Daoy (cell line): Measurements from ENCODE around the gene TTLL12. TPM values are rescaled to one million over a fixed set of nuclear protein-coding genes. Genes with fewer than 3 reads are reported as not detected.

Source experiments
- DNase-seq: peaks from one replicate; pipeline ENCODE4 v3.0.0-alpha.2; 2015; ENCODE audit warnings: low read depth
- total RNA-seq: library from RNA; depleted of rRNA; stranded (reverse); fragments of >200 nt; shearing (Covaris generic); gene quantifications from 2 replicates; pipeline ENCODE4 v1.2.3, GENCODE V29; 2014; rRNA removed

TTLL12 gene
- 49.1 and 61.1 TPM in 2 replicates for total RNA-seq

DNA sequence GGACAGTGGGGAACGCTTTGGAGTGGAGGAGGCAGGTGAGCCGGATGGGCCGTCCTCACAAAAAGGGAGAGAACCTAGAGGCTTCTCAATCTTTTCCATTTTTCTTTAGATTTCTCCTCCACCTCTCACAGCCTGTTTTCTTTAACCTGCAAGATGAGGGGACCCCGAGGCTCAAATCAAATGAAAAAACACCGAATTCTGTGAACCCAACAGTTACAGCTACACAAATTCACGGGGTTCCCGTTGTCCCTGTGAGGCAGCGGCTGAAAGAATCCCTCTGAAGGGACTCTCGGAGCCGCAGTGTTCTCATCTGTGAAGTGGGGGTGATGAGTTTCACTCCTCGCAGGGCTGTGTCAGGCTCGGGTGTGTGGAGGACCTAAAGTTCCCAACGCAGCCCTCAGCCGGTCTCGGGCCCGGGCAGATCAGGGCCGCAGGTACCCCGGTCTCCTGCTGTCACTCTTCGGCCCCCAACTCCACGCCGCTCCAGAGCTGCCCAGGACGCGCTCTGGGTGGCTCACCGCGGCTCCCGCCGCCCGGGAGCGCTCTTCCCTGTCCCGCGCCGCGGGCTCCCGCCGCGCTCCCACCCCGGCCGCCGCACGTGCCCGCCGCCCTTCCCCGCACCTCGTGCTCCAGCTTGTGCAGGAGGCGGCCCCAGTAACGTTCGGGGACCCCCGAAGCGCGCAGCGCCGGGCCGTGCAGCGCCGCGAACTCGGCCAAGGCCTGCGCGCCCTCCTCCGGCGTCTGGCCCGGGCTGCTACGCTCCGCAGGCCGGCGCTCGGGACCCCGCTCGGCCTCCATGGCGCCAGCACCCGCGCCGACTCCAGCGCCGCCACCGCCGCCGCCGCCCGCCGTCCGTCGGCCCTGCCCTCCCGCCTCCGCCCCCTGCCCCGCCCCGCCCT is at the start of gene TTLL12:
Gene TTLL12 (minus strand): TSS at position 863 of the 899 bp plus-strand sequence. CDS start 65 bp downstream, at position 798.
- DNase-seq: peak; percentile 77

- no peak for DNase-seq
Measured at GRCh38 chr22:43235445-43236409, 48.8 kb upstream of the TTLL12 start.

- no peak for DNase-seq
Measured at GRCh38 chr22:43234264-43234988, 47.5 kb upstream of the TTLL12 start.

DNA sequence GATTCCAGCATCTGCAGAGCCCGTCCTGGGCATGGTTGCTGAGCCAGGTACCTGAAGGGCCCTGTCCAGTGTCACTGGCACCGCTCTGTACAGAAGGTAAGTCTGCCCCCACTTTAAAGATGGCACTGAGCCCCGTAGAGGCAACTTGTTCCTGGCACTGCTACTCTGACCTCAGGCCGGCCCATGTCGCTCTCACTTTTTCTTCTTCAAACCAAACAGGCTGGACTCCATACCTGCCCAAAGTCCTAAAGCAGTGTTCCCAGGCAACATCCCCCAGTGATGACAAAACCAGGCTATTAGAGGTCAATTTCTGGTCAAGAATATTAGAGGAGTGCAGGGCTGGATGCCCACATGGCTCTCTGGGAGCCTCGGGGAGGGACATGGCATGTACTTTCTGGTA is 46.6 kb upstream of the TTLL12 start:
- no peak for DNase-seq

- DNase-seq: no peak
Measured at GRCh38 chr22:43232445-43232844, 45.5 kb upstream of the TTLL12 start.

DNA sequence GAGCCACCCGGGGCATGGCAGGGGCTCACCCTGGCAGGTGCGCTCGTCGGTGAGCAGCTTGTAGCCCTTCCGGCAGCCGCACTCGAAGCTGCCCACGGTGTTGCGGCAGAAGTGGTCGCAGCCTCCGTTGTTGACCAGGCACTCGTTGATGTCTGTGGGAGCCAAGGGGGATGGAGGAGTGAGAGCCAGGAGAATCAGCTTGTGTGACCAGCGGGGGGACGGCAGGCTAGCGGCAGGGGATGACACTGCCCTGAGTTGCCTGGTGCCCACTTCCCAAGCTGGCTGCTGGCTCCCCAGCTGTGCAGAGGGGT is 44.7 kb upstream of the TTLL12 start:
- DNase-seq: no peak

DNA sequence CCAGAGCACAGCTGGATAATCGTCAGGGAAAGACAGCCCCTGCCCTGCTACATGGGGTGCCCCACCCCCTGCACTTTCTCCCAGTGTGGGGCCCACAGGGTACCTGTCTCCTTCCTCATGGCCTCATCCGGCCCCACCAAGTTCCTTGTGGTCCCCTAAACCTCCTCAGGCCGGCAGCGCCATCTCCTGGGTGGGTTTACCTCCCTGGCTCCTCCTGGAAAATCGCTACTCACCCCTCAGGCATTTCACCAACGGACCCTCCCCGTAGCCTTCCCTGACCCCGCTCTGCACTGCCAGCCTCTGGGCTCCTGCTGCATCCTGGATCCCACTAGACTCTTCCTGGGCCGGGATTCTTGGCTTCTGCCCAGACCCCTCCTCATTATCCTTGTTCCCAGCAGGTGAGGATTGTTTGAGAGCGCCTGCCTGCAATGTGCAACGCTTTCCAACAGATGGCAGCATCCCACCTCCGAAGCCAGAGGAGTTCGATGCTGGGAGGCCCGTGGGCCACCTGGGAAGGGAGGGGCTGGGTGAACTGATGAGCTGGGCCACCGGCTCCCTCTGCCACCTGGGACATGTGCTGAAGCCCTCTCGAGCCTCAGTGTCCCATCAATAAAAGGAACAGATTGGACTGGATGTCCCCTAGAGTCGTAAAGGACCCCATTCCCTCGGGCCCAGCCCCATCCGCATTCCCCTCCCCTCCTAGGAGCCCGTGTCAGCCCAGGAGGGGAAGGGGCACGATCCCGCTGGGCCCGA is 44.2 kb upstream of the TTLL12 start:
- peak; percentile 73 for DNase-seq

GRCh38 chr22:43230571-43230970 is 43.6 kb upstream of the TTLL12 start:
- no peak for DNase-seq

GRCh38 chr22:43228863-43229262 is 41.9 kb upstream of the TTLL12 start:
- no peak for DNase-seq

- DNase-seq: peak; percentile 61
Measured at GRCh38 chr22:43228330-43228729, 41.4 kb upstream of the TTLL12 start.

- DNase-seq: no peak
Measured at GRCh38 chr22:43227239-43227630, 40.3 kb upstream of the TTLL12 start.

- DNase-seq: peak; percentile 33
Measured at GRCh38 chr22:43226377-43227238, 39.7 kb upstream of the TTLL12 start.

DNA sequence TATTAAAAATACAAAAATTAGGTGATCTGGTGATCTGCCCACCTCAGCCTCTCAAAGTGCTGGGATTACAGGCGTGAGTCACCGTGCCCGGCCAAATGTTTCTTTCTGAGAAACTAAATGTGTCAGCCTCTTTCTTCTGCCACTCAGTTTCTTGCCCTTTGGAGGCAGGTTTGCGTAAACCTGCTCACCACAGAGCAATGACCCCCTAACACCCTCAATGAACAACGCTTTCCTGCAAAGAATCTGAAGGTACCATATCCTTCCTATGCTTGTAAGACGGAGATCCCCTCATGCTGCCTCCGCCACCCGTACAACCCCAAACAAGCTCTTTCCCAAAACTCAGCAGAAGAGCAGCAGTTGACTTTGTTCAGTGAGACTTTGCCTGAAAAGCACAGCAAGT is 38.7 kb upstream of the TTLL12 start:
- peak; percentile 19 for DNase-seq

- no peak for DNase-seq
Measured at GRCh38 chr22:43222987-43223386, 36.1 kb upstream of the TTLL12 start.

- no peak for DNase-seq
Measured at GRCh38 chr22:43222262-43222661, 35.3 kb upstream of the TTLL12 start.

DNA sequence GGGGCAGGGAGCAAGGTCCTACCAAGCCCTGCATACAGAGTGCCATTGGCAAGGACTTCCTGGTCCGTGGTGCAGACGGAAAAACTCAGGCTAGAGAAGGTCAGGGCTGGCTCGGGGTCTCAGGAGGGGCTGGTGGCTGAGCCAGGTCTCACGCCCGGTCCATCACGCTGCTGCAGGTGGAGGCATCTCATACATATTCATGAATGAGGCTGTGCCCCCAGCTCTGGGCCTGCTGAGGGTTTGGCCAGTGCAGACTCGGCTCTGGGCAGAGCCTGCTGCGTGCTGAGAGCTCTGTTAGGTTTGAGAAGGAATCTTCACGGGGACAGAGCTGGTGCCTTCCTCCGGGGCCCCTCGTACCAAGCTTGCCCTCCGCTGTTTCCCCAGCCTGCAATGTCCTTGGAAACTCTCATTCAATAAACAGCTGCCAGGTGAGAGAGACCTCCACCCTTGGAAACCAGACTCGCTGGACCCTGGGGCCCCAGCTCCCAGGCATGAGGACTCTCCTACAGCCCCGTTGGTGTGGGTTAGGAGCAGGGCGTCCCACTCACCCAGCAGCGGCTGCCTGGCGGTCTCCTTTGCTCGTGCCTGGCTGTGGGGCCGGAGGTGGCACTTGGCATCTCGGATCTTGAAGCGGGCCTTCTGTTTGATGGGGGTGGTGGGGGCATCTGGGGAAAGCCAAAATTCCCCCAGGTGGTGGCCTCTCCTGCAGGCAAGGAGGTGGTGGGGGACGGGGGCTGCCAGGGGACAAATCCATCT is 33.9 kb upstream of the TTLL12 start:
- no peak for DNase-seq

GRCh38 chr22:43218786-43219185 is 31.9 kb upstream of the TTLL12 start:
- DNase-seq: no peak

DNA sequence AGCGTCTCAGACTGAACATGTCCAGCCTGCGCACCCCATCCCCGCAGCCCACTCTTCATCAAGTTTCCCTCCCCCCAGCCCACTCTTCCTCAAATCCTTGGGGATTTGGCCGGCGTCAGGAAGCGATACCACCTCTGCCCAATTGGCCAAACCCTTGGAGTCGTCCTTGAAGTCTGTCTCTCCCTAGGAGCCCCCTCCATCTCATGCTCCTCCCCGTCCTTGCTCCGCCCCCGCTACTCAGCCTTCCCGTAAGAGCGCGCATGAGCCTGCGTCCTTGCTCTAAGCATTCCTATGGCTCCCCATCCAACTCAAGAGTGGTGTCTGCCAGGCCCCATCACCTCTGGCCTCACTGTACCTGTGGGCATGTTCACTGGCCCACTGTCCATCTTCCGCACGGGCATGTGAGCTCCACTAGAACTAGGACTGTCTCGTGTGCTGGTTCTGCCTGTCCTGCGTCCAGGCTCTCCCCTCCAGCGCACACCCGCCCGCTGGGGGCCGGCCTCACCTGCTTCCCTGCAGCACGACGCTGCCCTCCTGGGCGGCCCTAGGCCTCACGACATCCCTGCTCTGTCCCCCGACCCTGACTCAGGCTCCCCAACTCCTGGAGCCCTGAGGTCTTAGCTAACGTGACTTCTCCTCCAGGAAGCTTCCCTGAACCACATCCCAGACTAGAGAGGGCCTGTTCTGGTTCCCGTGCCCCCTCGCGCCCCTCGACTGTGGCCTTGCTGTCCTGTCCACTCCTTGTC is 30.5 kb upstream of the TTLL12 start:
- no peak for DNase-seq

GRCh38 chr22:43216738-43217137 is 29.8 kb upstream of the TTLL12 start:
- DNase-seq: no peak
